Keratinocyte (primary cell): ENCODE results near the gene BCAT1. TPM values are rescaled to one million over a fixed set of nuclear protein-coding genes. Genes with fewer than 3 reads are reported as not detected.

Experiments
- DNase-seq: peaks from one replicate; pipeline ENCODE4 v3.0.0-alpha.2; 2011; ENCODE audit warnings: low read depth, missing footprints, low spot score
- FAIRE-seq: peaks from 2 replicates; lab custom pipeline; 2011; peaks lifted over from hg19 to GRCh38; lab: Jason Lieb, UNC
- H2AFZ ChIP-seq: 2 replicates; pipeline ENCODE4 v1.6.0; 2012; ENCODE audit warnings: low read length, control low read depth, inconsistent platforms; ENCODE audit not compliant: control insufficient read depth
- H3K27ac ChIP-seq: 2 replicates; pipeline ENCODE4 v1.5.1; 2011; ENCODE audit warnings: low read length; ENCODE audit not compliant: control insufficient read depth, insufficient read depth
- H3K27me3 ChIP-seq: 3 replicates; pipeline ENCODE4 v1.6.0; 2011; ENCODE audit warnings: low read length; ENCODE audit not compliant: control insufficient read depth, insufficient read depth; ENCODE audit errors: extremely low read depth
- H3K36me3 ChIP-seq, 2 experiments: 2 replicates in 1 of 2; 3 replicates in 1 of 2; pipeline ENCODE4 v1.5.1; 2011; ENCODE audit warnings: low read length in 2 of 2, mild to moderate bottlenecking in 1 of 2; ENCODE audit not compliant: control insufficient read depth in 2 of 2, insufficient read depth in 2 of 2; ENCODE audit errors: extremely low read depth in 1 of 2
- H3K4me1 ChIP-seq: 3 replicates; pipeline ENCODE4 v1.5.1; 2011; ENCODE audit warnings: low read length; ENCODE audit not compliant: control insufficient read depth, insufficient read depth; ENCODE audit errors: extremely low read depth
- H3K4me2 ChIP-seq: 3 replicates; pipeline ENCODE4 v1.6.0; 2011; ENCODE audit warnings: low read depth, low read length; ENCODE audit not compliant: control insufficient read depth, insufficient read depth; ENCODE audit errors: extremely low read depth
- H3K4me3 ChIP-seq, 3 experiments: fragments of 200-600 bp in 1 of 3; sonication (generic) in 1 of 3; 2 replicates in 2 of 3; 3 replicates in 1 of 3; pipeline ENCODE4 v1.5.1; 2011 to 2016; ENCODE audit warnings: low read length in 3 of 3, mild to moderate bottlenecking in 3 of 3, control low read depth in 2 of 3, inconsistent platforms in 1 of 3, low read depth in 1 of 3, mixed read lengths in 1 of 3, mixed run types in 1 of 3, moderate library complexity in 1 of 3; ENCODE audit not compliant: control insufficient read depth in 2 of 3, insufficient read depth in 2 of 3; ENCODE audit errors: extremely low read depth in 1 of 3
- H3K79me2 ChIP-seq: 2 replicates; pipeline ENCODE4 v1.6.0; 2012; ENCODE audit warnings: low read length; ENCODE audit not compliant: control insufficient read depth, insufficient read depth
- H3K9ac ChIP-seq: 3 replicates; pipeline ENCODE4 v1.6.0; 2011; ENCODE audit warnings: low read length; ENCODE audit not compliant: control insufficient read depth, insufficient read depth; ENCODE audit errors: extremely low read depth
- H3K9me1 ChIP-seq: 3 replicates; pipeline ENCODE4 v1.6.0; 2011; ENCODE audit warnings: low read length; ENCODE audit not compliant: control insufficient read depth, insufficient read depth; ENCODE audit errors: extremely low read depth
- H3K9me3 ChIP-seq: 2 replicates; pipeline ENCODE4 v1.5.1; 2012; ENCODE audit warnings: low read depth, low read length; ENCODE audit not compliant: control insufficient read depth
- H4K20me1 ChIP-seq: 3 replicates; pipeline ENCODE4 v1.6.0; 2011; ENCODE audit warnings: low read length; ENCODE audit not compliant: control insufficient read depth, insufficient read depth; ENCODE audit errors: extremely low read depth
- EZH2 ChIP-seq: IDR thresholded peaks from one replicate; pipeline ENCODE4 v1.6.1; 2012; ENCODE audit warnings: inconsistent platforms, mild to moderate bottlenecking, low read length, moderate library complexity
- dilution Hi-C: fragments of 300-500 bp; cut with MboI; formaldehyde crosslinking; loops from one replicate; pipeline ENCODE4 v1.7.0; 2020; ENCODE audit warnings: low sequenced_read_pairs; ENCODE audit not compliant: extremely low pct_ligation_motif_present
- polyA plus RNA-seq, 5 experiments: library from polyadenylated mRNA; depleted of rRNA in 3 of 5; stranded (reverse) in 3 of 5; stranded (forward) in 1 of 5; unstranded in 1 of 5; fragments of >200 nt; gene quantifications; 1 replicate in 1 of 5; 2 replicates in 3 of 5; 3 replicates in 1 of 5; pipeline versions ENCODE4 v1.2.1 to v1.2.3, GENCODE V29; 2011 to 2012; ENCODE audit warnings: missing spikeins in 2 of 5, low read depth in 1 of 5, low replicate concordance in 1 of 5
- TF ChIP-seq, protein P1 (sequence below), 3 experiments: IDR thresholded peaks in 1 of 3; conservative IDR thresholded peaks in 1 of 3; optimal IDR thresholded peaks in 1 of 3; 2 replicates in 2 of 3; 3 replicates in 1 of 3; pipeline versions ENCODE3 to v1.5.1; 2011; ENCODE audit warnings: low read length in 3 of 3, mild to moderate bottlenecking in 3 of 3, moderate library complexity in 2 of 3, control low read depth in 1 of 3, inconsistent platforms in 1 of 3; ENCODE audit not compliant: insufficient read depth in 2 of 3; ENCODE audit errors: extremely low read depth in 1 of 3

BCAT1 gene
- polyA plus RNA-seq, 1 donor (not counting 4 experiments of a cell fraction or from before 2014, with no cell fraction given) = 6.5 TPM

DNA sequence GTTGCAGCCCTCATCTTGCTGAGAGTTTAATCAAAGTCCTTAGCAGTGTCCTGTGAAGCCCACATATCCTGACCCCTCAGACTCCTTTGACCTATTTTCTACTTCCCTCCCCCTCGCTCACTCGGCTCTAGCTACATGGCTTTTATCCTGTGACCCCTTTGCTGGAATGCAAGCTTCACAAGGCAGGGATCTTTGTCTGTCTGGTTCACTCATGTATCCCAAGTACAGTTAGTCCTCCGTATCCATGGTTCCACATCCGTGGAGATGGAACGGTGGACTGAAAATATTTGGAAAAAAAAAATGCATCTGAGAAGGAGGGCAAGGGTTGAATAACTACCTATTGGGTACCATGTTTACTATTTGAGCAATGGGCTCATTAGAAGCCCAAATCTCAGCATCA is 173.8 kb downstream of the BCAT1 start:
- H3K9me3 ChIP-seq = no peaks in the 10 kb centered on the region
- no peak for DNase-seq
- H2AFZ ChIP-seq = no peak overlapping the region
- H3K79me2 ChIP-seq = no peaks in the 10 kb centered on the region
- no peaks in the 10 kb centered on the region for H3K27me3 ChIP-seq
- H3K27ac ChIP-seq = no peak overlapping the region
- FAIRE-seq = no peak
- H3K9me1 ChIP-seq = no peaks in the 10 kb centered on the region
- no peak overlapping the region for H3K4me2 ChIP-seq
- no peaks in the 10 kb centered on the region for H3K4me1 ChIP-seq
- no peaks in the 10 kb centered on the region for H4K20me1 ChIP-seq
- no peak overlapping the region for H3K4me3 ChIP-seq
- TF ChIP-seq EZH2 = no peak
- TF ChIP-seq, protein P1, sequence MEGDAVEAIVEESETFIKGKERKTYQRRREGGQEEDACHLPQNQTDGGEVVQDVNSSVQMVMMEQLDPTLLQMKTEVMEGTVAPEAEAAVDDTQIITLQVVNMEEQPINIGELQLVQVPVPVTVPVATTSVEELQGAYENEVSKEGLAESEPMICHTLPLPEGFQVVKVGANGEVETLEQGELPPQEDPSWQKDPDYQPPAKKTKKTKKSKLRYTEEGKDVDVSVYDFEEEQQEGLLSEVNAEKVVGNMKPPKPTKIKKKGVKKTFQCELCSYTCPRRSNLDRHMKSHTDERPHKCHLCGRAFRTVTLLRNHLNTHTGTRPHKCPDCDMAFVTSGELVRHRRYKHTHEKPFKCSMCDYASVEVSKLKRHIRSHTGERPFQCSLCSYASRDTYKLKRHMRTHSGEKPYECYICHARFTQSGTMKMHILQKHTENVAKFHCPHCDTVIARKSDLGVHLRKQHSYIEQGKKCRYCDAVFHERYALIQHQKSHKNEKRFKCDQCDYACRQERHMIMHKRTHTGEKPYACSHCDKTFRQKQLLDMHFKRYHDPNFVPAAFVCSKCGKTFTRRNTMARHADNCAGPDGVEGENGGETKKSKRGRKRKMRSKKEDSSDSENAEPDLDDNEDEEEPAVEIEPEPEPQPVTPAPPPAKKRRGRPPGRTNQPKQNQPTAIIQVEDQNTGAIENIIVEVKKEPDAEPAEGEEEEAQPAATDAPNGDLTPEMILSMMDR (optimal IDR thresholded peaks at IDR 0.05 in 1 of 3, IDR thresholded peaks at IDR 0.05 in 1 of 3, conservative IDR thresholded peaks at IDR 0.05 in 1 of 3; ENCODE audit: extremely low read depth in 1 of 3, insufficient read depth in 2 of 3, low read length in 3 of 3) = no peak
- H3K36me3 ChIP-seq = no peaks in the 10 kb centered on the region
- H3K9ac ChIP-seq = no peak overlapping the region
- dilution Hi-C loops = no loop called here

DNA sequence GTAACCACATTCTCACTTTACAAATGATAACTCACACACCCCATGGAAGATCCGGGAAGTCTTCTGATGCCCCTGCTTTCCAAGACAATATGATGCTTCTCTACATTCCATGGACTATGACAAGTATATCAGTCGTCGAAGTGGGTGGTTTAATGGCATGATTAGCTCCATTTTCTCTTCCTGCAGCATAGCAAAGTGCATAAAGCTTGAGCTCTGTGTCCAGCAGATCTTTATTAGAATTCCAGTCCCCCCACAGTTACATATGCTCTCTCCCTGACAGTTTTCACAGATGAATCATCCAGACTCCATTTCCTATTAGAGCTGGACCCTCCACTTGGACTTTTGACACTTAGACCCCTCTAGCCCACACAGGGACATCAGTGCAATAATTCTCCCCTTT is 174.9 kb downstream of the BCAT1 start:
- FAIRE-seq (no peak), DNase-seq (no peak)
- Histone ChIP-seq H3K9me1 (no peaks in the 10 kb centered on the region), H3K36me3 (no peaks in the 10 kb centered on the region), H3K79me2 (no peaks in the 10 kb centered on the region), H3K9me3 (no peaks in the 10 kb centered on the region), H4K20me1 (no peaks in the 10 kb centered on the region), H3K9ac (no peak overlapping the region), H3K4me1 (no peaks in the 10 kb centered on the region), H2AFZ (no peak overlapping the region), H3K27me3 (no peaks in the 10 kb centered on the region), H3K4me3 (no peak overlapping the region), H3K4me2 (no peak overlapping the region), H3K27ac (no peak overlapping the region)
- dilution Hi-C loops = no loop called here
- no peak for TF ChIP-seq EZH2
- TF ChIP-seq, protein P1 (optimal IDR thresholded peaks at IDR 0.05 in 1 of 3, IDR thresholded peaks at IDR 0.05 in 1 of 3, conservative IDR thresholded peaks at IDR 0.05 in 1 of 3; ENCODE audit: extremely low read depth in 1 of 3, insufficient read depth in 2 of 3, low read length in 3 of 3) = no peak
